ENCODE data around the gene DIDO1. TPM values are rescaled to one million over a fixed set of nuclear protein-coding genes. Genes with fewer than 3 reads are reported as not detected.

DIDO1 gene
- total and polyA plus RNA-seq, 2 of the 13 experiments (the other 11 are each of a cell fraction or from before 2014, with no cell fraction given), result 75.0 to 75.1 TPM

- TF ChIP-seq, protein P1, sequence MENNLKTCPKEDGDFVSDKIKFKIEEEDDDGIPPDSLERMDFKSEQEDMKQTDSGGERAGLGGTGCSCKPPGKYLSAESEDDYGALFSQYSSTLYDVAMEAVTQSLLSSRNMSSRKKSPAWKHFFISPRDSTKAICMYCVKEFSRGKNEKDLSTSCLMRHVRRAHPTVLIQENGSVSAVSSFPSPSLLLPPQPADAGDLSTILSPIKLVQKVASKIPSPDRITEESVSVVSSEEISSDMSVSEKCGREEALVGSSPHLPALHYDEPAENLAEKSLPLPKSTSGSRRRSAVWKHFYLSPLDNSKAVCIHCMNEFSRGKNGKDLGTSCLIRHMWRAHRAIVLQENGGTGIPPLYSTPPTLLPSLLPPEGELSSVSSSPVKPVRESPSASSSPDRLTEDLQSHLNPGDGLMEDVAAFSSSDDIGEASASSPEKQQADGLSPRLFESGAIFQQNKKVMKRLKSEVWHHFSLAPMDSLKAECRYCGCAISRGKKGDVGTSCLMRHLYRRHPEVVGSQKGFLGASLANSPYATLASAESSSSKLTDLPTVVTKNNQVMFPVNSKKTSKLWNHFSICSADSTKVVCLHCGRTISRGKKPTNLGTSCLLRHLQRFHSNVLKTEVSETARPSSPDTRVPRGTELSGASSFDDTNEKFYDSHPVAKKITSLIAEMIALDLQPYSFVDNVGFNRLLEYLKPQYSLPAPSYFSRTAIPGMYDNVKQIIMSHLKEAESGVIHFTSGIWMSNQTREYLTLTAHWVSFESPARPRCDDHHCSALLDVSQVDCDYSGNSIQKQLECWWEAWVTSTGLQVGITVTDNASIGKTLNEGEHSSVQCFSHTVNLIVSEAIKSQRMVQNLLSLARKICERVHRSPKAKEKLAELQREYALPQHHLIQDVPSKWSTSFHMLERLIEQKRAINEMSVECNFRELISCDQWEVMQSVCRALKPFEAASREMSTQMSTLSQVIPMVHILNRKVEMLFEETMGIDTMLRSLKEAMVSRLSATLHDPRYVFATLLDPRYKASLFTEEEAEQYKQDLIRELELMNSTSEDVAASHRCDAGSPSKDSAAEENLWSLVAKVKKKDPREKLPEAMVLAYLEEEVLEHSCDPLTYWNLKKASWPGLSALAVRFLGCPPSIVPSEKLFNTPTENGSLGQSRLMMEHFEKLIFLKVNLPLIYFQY (CRISPR knock-in tag; IDR thresholded peaks at IDR 0.05; ENCODE audit: borderline replicate concordance), result peak; percentile 94; the same call in 1 of the 2 replicates
- peak; percentile 98 for TF ChIP-seq ZBTB25 (CRISPR knock-in tag; IDR thresholded peaks at IDR 0.05)
- no peak for TF ChIP-seq FIP1L1 (IDR thresholded peaks at IDR 0.05; ENCODE audit: borderline replicate concordance, insufficient read depth, low read depth, low read length)
- TF ChIP-seq ZNF337 (CRISPR knock-in tag; IDR thresholded peaks at IDR 0.05; ENCODE audit: borderline replicate concordance, low read depth), result no peak; the same call in 1 of the 2 replicates
- peak; percentile 95; the same call in 1 of the 2 replicates for TF ChIP-seq DNMT3B (CRISPR knock-in tag; conservative IDR thresholded peaks at IDR 0.05)
- peak; percentile 98 for TF ChIP-seq ZSCAN9 (CRISPR knock-in tag; IDR thresholded peaks at IDR 0.05; ENCODE audit: borderline replicate concordance)
- TF ChIP-seq ZSCAN22 (CRISPR knock-in tag; IDR thresholded peaks at IDR 0.05), result no peak
- peak; percentile 99 for TF ChIP-seq MXI1 (IDR thresholded peaks at IDR 0.05; ENCODE audit: borderline replicate concordance, low read depth, low read length)
- peak; percentile 83; the same call in 1 of the 2 replicates for TF ChIP-seq CCDC6 (CRISPR knock-in tag; IDR thresholded peaks at IDR 0.05)
- peak; percentile 55 for TF ChIP-seq NFYC (CRISPR knock-in tag; IDR thresholded peaks at IDR 0.05)
- no peak; the same call in 1 of the 2 replicates for TF ChIP-seq ZNF362 (CRISPR knock-in tag; IDR thresholded peaks at IDR 0.05; ENCODE audit: borderline replicate concordance)
- peak; percentile 100 for TF ChIP-seq FOXA3 (CRISPR knock-in tag; IDR thresholded peaks at IDR 0.05)
- TF ChIP-seq FOXK1 (CRISPR knock-in tag; IDR thresholded peaks at IDR 0.05; ENCODE audit: borderline replicate concordance, low read depth), result peak; percentile 99
- peak; percentile 93 for TF ChIP-seq BCL6 (CRISPR knock-in tag; IDR thresholded peaks at IDR 0.05)
- peak; percentile 76; the same call in 1 of the 2 replicates for TF ChIP-seq ATF7-NPFF (CRISPR knock-in tag; IDR thresholded peaks at IDR 0.05; ENCODE audit: low read depth)
- TF ChIP-seq ZNF672 (CRISPR knock-in tag; IDR thresholded peaks at IDR 0.05), result no peak
- TF ChIP-seq ZNF572 (CRISPR knock-in tag; IDR thresholded peaks at IDR 0.05), result peak; percentile 64
- peak; percentile 91 for TF ChIP-seq ZNF441 (CRISPR knock-in tag; IDR thresholded peaks at IDR 0.05; ENCODE audit: borderline replicate concordance)
- TF ChIP-seq MED1 (CRISPR knock-in tag; IDR thresholded peaks at IDR 0.05), result peak; percentile 98
- TF ChIP-seq DR1 (CRISPR knock-in tag; IDR thresholded peaks at IDR 0.05), result peak; percentile 50; the same call in 1 of the 2 replicates
- peak; percentile 83; the same call in 1 of the 2 replicates for TF ChIP-seq NR1H2 (CRISPR knock-in tag; IDR thresholded peaks at IDR 0.05; ENCODE audit: borderline replicate concordance, low read depth)
Measured at GRCh38 chr20:62955519-62956386, 29.4 kb upstream of the DIDO1 start (continued).

Data from HepG2 (cell line).